GM10248 (cell line): ENCODE results near the gene SLC7A7.

Experiments
- CTCF ChIA-PET: fragments of 300-600 bp; sonication (Branson Sonifier 250); formaldehyde crosslinking; extraction: SDS; loops from one replicate; lab custom pipeline; 2021; ENCODE audit warnings: antibody characterized with exemption; lab: Yijun Ruan, JAX
- POLR2A ChIA-PET: fragments of 350-650 bp; sonication (Branson Sonifier 250); formaldehyde crosslinking; extraction: SDS; loops from one replicate; lab custom pipeline; 2020; ENCODE audit warnings: antibody characterized with exemption; lab: Yijun Ruan, JAX
- DNase-seq: peaks from one replicate; pipeline ENCODE4 v3.0.0; 2012; ENCODE audit errors: extremely low spot score
- CTCF ChIP-seq: IDR thresholded peaks from 2 replicates; pipeline ENCODE4 v1.5.1; 2012; ENCODE audit warnings: mild to moderate bottlenecking, low read depth; ENCODE audit errors: extremely low read depth, missing control alignments, control extremely low read depth

SLC7A7 gene

GRCh38 chr14:22801716-22802115 lies 13.5 kb downstream of the SLC7A7 start:
- DNase-seq, result no peak
- no peak for TF ChIP-seq CTCF
- ChIA-PET POLR2A (no interaction called here), CTCF (interaction anchor here (0.9 to 1.7 kb wide), 7 partner anchors 10 to 231 kb away, joined by 3 to 4 read pairs (median 3); no protein-coding TSS in a partner anchor)

- TF ChIP-seq CTCF, result no peak
- ChIA-PET POLR2A (no interaction called here), CTCF (interaction anchor here (1.0 to 1.3 kb wide), 4 partner anchors 11 to 230 kb away, joined by 3 to 4 read pairs (median 3); no protein-coding TSS in a partner anchor)
- no peak for DNase-seq
Observed at GRCh38 chr14:22800346-22800745, 14.9 kb downstream of the SLC7A7 start.

GRCh38 chr14:22798528-22798927 lies 16.7 kb downstream of the SLC7A7 start:
- POLR2A ChIA-PET, result no interaction called here
- TF ChIP-seq CTCF, result no peak
- no peak for DNase-seq
- CTCF ChIA-PET, result interaction anchor here (1.0 to 1.1 kb wide), 2 partner anchors 17 to 24 kb away, joined by 3 to 4 read pairs; no protein-coding TSS in a partner anchor

- ChIA-PET CTCF (interaction anchor here (0.7 to 4.5 kb wide), 10 partner anchors 11 to 227 kb away, joined by 3 to 19 read pairs (median 6); no protein-coding TSS in a partner anchor), POLR2A (interaction anchor here (0.6 kb wide), 1 partner anchor 12 kb away, joined by 3 read pairs; no protein-coding TSS in a partner anchor)
- no peak for TF ChIP-seq CTCF
- no peak for DNase-seq
Observed at GRCh38 chr14:22797017-22797917, 18.0 kb downstream of the SLC7A7 start.

GRCh38 chr14:22796087-22796707 lies 19.0 kb downstream of the SLC7A7 start:
- no peak for TF ChIP-seq CTCF
- ChIA-PET POLR2A (no interaction called here), CTCF (interaction anchor here (1.1 to 4.5 kb wide), 13 partner anchors 12 to 226 kb away, joined by 3 to 19 read pairs (median 5); no protein-coding TSS in a partner anchor)
- peak; percentile 50 for DNase-seq

GRCh38 chr14:22794551-22794951 lies 20.7 kb downstream of the SLC7A7 start:
- TF ChIP-seq CTCF, result no peak
- peak; percentile 62 for DNase-seq
- CTCF ChIA-PET, result interaction anchor here (1.0 to 4.5 kb wide), 5 partner anchors 8 to 59 kb away, joined by 3 to 19 read pairs (median 6); no protein-coding TSS in a partner anchor
- POLR2A ChIA-PET, result no interaction called here
